Kidney (tissue), 22 donors: ENCODE data around the gene MFGE8. TPM values are rescaled to one million over a fixed set of nuclear protein-coding genes. Genes with fewer than 3 reads are reported as not detected.

Source experiments
- DNase-seq, 5 donors: peaks; one replicate each; pipeline ENCODE4 v3.0.0-alpha.2; 2013 to 2020
- FAIRE-seq: peaks from 2 replicates; lab custom pipeline; 2012; peaks lifted over from hg19 to GRCh38; lab: Jason Lieb, UNC
- H3K27ac ChIP-seq, 2 donors: one replicate each; pipeline ENCODE4 v1.7.0; 2013; ENCODE audit warnings: low read depth in 2 of 2, low read length in 2 of 2, inconsistent platforms in 1 of 2
- H3K27me3 ChIP-seq: one replicate; pipeline ENCODE4 v1.7.1; 2013; ENCODE audit warnings: low read length, inconsistent platforms; ENCODE audit not compliant: control insufficient read depth, insufficient read depth
- H3K36me3 ChIP-seq, 3 donors: one replicate each; pipeline versions ENCODE4 v1.7.0 to v1.7.1; 2013; ENCODE audit warnings: low read length in 3 of 3, control low read depth in 1 of 3, inconsistent platforms in 1 of 3; ENCODE audit not compliant: insufficient read depth in 3 of 3, control insufficient read depth in 2 of 3
- H3K4me1 ChIP-seq, 3 donors: one replicate each; pipeline versions ENCODE4 v1.7.0 to v1.7.1; 2013; ENCODE audit warnings: low read length in 3 of 3, inconsistent platforms in 1 of 3, low read depth in 1 of 3; ENCODE audit not compliant: control insufficient read depth in 2 of 3, insufficient read depth in 2 of 3
- H3K4me3 ChIP-seq, 3 donors: one replicate each; pipeline versions ENCODE4 v1.7.0 to v1.8.1; 2013; ENCODE audit warnings: low read length in 3 of 3, control low read depth in 1 of 3, inconsistent platforms in 1 of 3
- H3K9ac ChIP-seq, 3 donors: one replicate each; pipeline versions ENCODE4 v1.7.0 to v1.7.1; 2013; ENCODE audit warnings: low read length in 3 of 3, control low read depth in 1 of 3, inconsistent platforms in 1 of 3
- H3K9me3 ChIP-seq, 3 donors: one replicate each; pipeline versions ENCODE4 v1.7.0 to v1.7.1; 2013; ENCODE audit warnings: low read length in 3 of 3, control low read depth in 1 of 3, inconsistent platforms in 1 of 3; ENCODE audit not compliant: control insufficient read depth in 2 of 3, insufficient read depth in 1 of 3
- CTCF ChIP-seq: IDR thresholded peaks from 3 replicates; pipeline ENCODE4 v1.5.1; 2012; ENCODE audit warnings: mild to moderate bottlenecking, moderate library complexity, borderline replicate concordance; ENCODE audit not compliant: insufficient read depth; ENCODE audit errors: extremely low read depth
- intact Hi-C: fragments of 100-400 bp; cut with DNase I; formaldehyde crosslinking; loops from one replicate; pipeline ENCODE4 v1.11.1; 2022
- long read RNA-seq, 10 donors: library from polyadenylated mRNA in 1 of 10; unstranded in 1 of 10; transcript quantifications; one replicate each; pipeline ENCODE4 v2.0.0 and lab custom pipeline, GENCODE V29; 2021 to 2026
- polyA plus RNA-seq: library from polyadenylated mRNA; stranded (reverse); fragments of 350-450 nt; fragmentation: Illumina TruSeq; extraction: RNeasy Lipid Tissue Mini Kit (QIAGEN cat#74804); gene quantifications from one replicate; pipeline ENCODE4 v1.2.3, GENCODE V29; 2014; ENCODE audit warnings: low read depth, low replicate concordance; ENCODE audit not compliant: insufficient read depth
- total RNA-seq: library from RNA; stranded (reverse); fragmentation: NEBNext Ultra II Directional; extraction: Animal tissue kit (Norgen Biotek cat#: 25700); gene quantifications from one replicate; pipeline ENCODE4 v1.2.1, GENCODE V29; 2021
- donor health status: control.
- donor health status: control.
- donor health status: control.
- donor health status: control.
- donor health status: control.
- donor health status: DM: yes; HTN: yes; CAD: no.
- donor health status: Normal renal cell carcinoma (clear cell type).

MFGE8 gene, protein sequence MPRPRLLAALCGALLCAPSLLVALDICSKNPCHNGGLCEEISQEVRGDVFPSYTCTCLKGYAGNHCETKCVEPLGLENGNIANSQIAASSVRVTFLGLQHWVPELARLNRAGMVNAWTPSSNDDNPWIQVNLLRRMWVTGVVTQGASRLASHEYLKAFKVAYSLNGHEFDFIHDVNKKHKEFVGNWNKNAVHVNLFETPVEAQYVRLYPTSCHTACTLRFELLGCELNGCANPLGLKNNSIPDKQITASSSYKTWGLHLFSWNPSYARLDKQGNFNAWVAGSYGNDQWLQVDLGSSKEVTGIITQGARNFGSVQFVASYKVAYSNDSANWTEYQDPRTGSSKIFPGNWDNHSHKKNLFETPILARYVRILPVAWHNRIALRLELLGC
- 184 TPM for total RNA-seq
- 88.0 TPM for polyA plus RNA-seq
- long read RNA-seq, donor 1, transcript MFGE8-201 (8 exons, 1,937 nt), result major isoform, 26 of 38 reads
- long read RNA-seq, donor 1, partial matches to known transcripts, result 6 of 38 reads
- long read RNA-seq, donor 1, other reads (novel, unspliced or antisense), result 0 of 38 reads
- long read RNA-seq, donor 2, transcript MFGE8-217 (1 exons, 2,464 nt), result minor isoform, 7 of 27 reads
- long read RNA-seq, donor 2, transcript MFGE8-201 (8 exons, 1,937 nt), result major isoform, 19 of 27 reads
- long read RNA-seq, donor 2, partial matches to known transcripts, result 0 of 27 reads
- long read RNA-seq, donor 2, other reads (novel, unspliced or antisense), result 0 of 27 reads
- long read RNA-seq, donor 3, transcript MFGE8-201 (8 exons, 1,937 nt), result major isoform, 21 of 35 reads
- long read RNA-seq, donor 3, transcript MFGE8-217 (1 exons, 2,464 nt), result minor isoform, 10 of 35 reads
- long read RNA-seq, donor 3, partial matches to known transcripts, result 0 of 35 reads
- long read RNA-seq, donor 3, other reads (novel, unspliced or antisense), result 0 of 35 reads
- long read RNA-seq, donor 4, transcript MFGE8-217 (1 exons, 2,464 nt), result minor isoform, 7 of 26 reads
- long read RNA-seq, donor 4, transcript MFGE8-201 (8 exons, 1,937 nt), result major isoform, 16 of 26 reads
- long read RNA-seq, donor 4, partial matches to known transcripts, result 0 of 26 reads
- long read RNA-seq, donor 4, other reads (novel, unspliced or antisense), result 0 of 26 reads
- long read RNA-seq, donor 5, partial matches to known transcripts, result 0 of 2 reads
- long read RNA-seq, donor 5, other reads (novel, unspliced or antisense), result 0 of 2 reads
- long read RNA-seq, donor 6, partial matches to known transcripts, result 0 of 5 reads
- long read RNA-seq, donor 6, other reads (novel, unspliced or antisense), result 0 of 5 reads
- long read RNA-seq, donor 7, transcript MFGE8-201 (8 exons, 1,937 nt), result major isoform, 6 of 53 reads
- long read RNA-seq, donor 7, partial matches to known transcripts, result 5 of 53 reads
- long read RNA-seq, donor 7, other reads (novel, unspliced or antisense), result 40 of 53 reads
- long read RNA-seq, donor 8, transcript MFGE8-201 (8 exons, 1,937 nt), result major isoform, 19 of 31 reads
- long read RNA-seq, donor 8, partial matches to known transcripts, result 5 of 31 reads
- long read RNA-seq, donor 8, other reads (novel, unspliced or antisense), result 0 of 31 reads
- long read RNA-seq, donor 9, transcript MFGE8-201 (8 exons, 1,937 nt), result major isoform, 16 of 19 reads
- long read RNA-seq, donor 9, partial matches to known transcripts, result 0 of 19 reads
- long read RNA-seq, donor 9, other reads (novel, unspliced or antisense), result 0 of 19 reads
- long read RNA-seq, donor 10, transcript MFGE8-201 (8 exons, 1,937 nt), result major isoform, 15 of 38 reads
- long read RNA-seq, donor 10, transcript MFGE8-217 (1 exons, 2,464 nt), result minor isoform, 8 of 38 reads
- long read RNA-seq, donor 10, partial matches to known transcripts, result 11 of 38 reads
- long read RNA-seq, donor 10, other reads (novel, unspliced or antisense), result 0 of 38 reads

DNA sequence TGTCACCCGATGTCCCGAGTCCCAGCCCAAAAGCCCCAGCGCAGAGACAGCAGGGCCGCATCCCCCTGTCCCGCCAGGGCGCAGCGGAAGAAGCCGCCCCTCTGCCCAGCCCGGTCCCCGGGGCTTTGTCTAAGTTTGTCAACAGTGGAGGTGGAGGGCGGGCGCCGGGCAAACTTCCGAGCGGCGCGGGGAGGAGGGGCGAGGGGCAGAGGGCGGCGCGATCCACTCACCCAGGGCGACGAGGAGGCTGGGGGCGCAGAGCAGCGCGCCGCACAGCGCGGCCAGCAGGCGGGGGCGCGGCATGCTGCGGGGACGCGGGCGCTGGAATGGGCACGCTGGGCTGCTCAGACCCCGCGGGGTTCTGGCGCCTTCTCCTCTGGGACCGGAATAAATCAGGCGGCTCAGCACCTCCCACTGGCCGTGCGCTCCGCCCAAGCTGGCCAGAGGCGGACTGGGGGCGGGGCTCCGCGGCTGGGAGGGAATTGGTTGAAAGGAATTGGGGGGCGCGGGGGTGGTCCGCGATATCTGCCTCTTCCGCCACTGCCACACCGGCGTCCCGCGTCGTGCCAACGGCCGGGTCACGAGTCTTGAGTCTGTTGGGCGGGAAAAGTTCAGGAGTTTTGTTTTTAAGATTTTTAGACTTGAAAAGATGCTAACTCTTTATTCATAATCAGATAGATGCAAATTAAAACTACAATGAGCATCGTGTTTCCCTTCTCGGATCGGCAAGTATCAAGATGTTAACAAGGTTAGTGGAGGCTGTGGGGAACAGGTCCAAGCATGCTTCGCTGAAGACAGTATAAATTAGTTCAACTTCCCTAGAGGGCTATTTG is at the start of gene MFGE8:
TSS of gene MFGE8 (minus strand) at position 363 of the 833 bp plus-strand sequence. CDS start at position 303, 60 bp downstream.
- Histone ChIP-seq H3K27me3 (no peaks in the 10 kb centered on the region), H3K4me1 (peaks cover 0 to 2% (median 0%) of the 10 kb centered on the region in 3 donors), H3K9me3 (no peaks in the 10 kb centered on the region), H3K27ac (peak within 1 kb of the TSS; percentile 32 to 49), H3K4me3 (peak within 1 kb of the TSS; percentile 58 to 73 (median 68)), H3K9ac (peak within 1 kb of the TSS; percentile 37 to 61 (median 55)), H3K36me3 (no peaks in the 10 kb centered on the region)
- no peak for FAIRE-seq
- DNase-seq, result peak; percentile 90 to 94 (median 91)
- intact Hi-C loops, result no loop called here
- no peak for TF ChIP-seq CTCF

GRCh38 chr15:88959445-88959844 is 46.3 kb upstream of the MFGE8 start:
- H3K36me3 ChIP-seq, result no peaks in the 10 kb centered on the region
- H3K27me3 ChIP-seq, result no peaks in the 10 kb centered on the region
- no peak for TF ChIP-seq CTCF
- intact Hi-C loops, result no loop called here
- no peaks in the 10 kb centered on the region for H3K4me1 ChIP-seq
- peaks cover 0 to 3% (median 0%) of the 10 kb centered on the region in 3 donors for H3K9me3 ChIP-seq
- no peak overlapping the region for H3K9ac ChIP-seq
- H3K4me3 ChIP-seq, result no peak overlapping the region
- DNase-seq (no peak), FAIRE-seq (no peak)
- H3K27ac ChIP-seq, result no peak overlapping the region
